Heart right ventricle (tissue), 16 donors: ENCODE measurements around the gene UNC13C. TPM values are rescaled to one million over a fixed set of nuclear protein-coding genes. Genes with fewer than 3 reads are reported as not detected.

Source experiments
- ATAC-seq, 8 donors: fragments of 200-7000 bp; cut with Tn5 transposase; one replicate each; pipeline ENCODE4 v1.9.1; 2020; ENCODE audit warnings: mild to moderate bottlenecking in 8 of 8, moderate library complexity in 8 of 8, moderate number of reproducible peaks in 1 of 8
- DNase-seq, 2 donors: peaks; one replicate each; pipeline ENCODE4 v3.0.0-alpha.2; 2020
- H3K27ac ChIP-seq, 10 donors: fragments of 200-600 bp; sonication (generic) in 2 of 10; one replicate each; pipeline versions ENCODE4 v1.5.0 to v1.8.0; 2020 to 2022; ENCODE audit warnings: mild to moderate bottlenecking in 3 of 10
- H3K27me3 ChIP-seq, 7 donors: fragments of 200-600 bp; one replicate each; pipeline ENCODE4 v1.8.0; 2021 to 2022; ENCODE audit warnings: mild to moderate bottlenecking in 2 of 7
- H3K36me3 ChIP-seq, 9 donors: fragments of 200-600 bp; sonication (generic) in 1 of 9; one replicate each; pipeline versions ENCODE4 v1.5.0 to v1.8.0; 2020 to 2022; ENCODE audit warnings: mild to moderate bottlenecking in 2 of 9
- H3K4me1 ChIP-seq, 9 donors: fragments of 200-600 bp; sonication (generic) in 1 of 9; one replicate each; pipeline versions ENCODE4 v1.5.0 to v1.8.0; 2020 to 2022; ENCODE audit warnings: mild to moderate bottlenecking in 4 of 9
- H3K4me3 ChIP-seq, 10 donors: fragments of 200-600 bp; sonication (generic) in 2 of 10; one replicate each; pipeline versions ENCODE4 v1.5.0 to v1.8.0; 2020 to 2022; ENCODE audit warnings: mild to moderate bottlenecking in 7 of 10, moderate library complexity in 2 of 10
- H3K9me3 ChIP-seq, 11 donors: fragments of 200-600 bp in 10 of 11; sonication (generic) in 2 of 11; one replicate each; pipeline versions ENCODE4 v1.5.0 to v1.8.0; 2013 to 2022; ENCODE audit warnings: mild to moderate bottlenecking in 2 of 11, control low read depth in 1 of 11, moderate library complexity in 1 of 11
- WGBS, 2 donors: extraction: QIAGEN DNeasy Blood & Tissue Kit; methylation state at CpG; one replicate each; pipeline ENCODE4 v1.1.7; 2013; ENCODE audit warnings: inconsistent platforms in 1 of 2; 5-methylcytosine and 5-hydroxymethylcytosine counted together
- intact Hi-C, 10 donors: fragments of 100-400 bp; cut with DNase I; formaldehyde crosslinking; loops; one replicate each; pipeline versions ENCODE4 v1.11.1 to v1.14.2; 2022
- polyA plus RNA-seq, 2 donors: library from polyadenylated mRNA; stranded (reverse); fragments of 200-250 nt; gene quantifications; one replicate each; pipeline ENCODE4 v1.2.3, GENCODE V29; 2013
- total RNA-seq, 10 donors: library from RNA; stranded (reverse); fragmentation: NEBNext Ultra II Directional in 3 of 10; extraction: Animal tissue kit (Norgen Biotek cat#: 25700) in 3 of 10; gene quantifications; one replicate each; pipeline versions ENCODE4 v1.2.1 to v1.2.4, GENCODE V29; 2021 to 2023
- TF ChIP-seq, protein P1 (sequence below), 9 donors: fragments of 200-600 bp; sonication (generic) in 2 of 9; IDR thresholded peaks; one replicate each; pipeline versions ENCODE4 v1.5.0 to v1.8.0; 2021 to 2022; ENCODE audit warnings: antibody characterized with exemption in 9 of 9, mild to moderate bottlenecking in 5 of 9, moderate library complexity in 1 of 9
- donor health status: Arrhythmogenic right ventricular cardiomyopathy.
- donor health status: ischemic (EF 13 %, LVEDD 7.1; RV severe dilation, severe dysfunction).
- donor health status: healthy with polysubstance abuse.
- donor health status: DM: no; HTN: yes; CAD: no.
- donor health status: DM: no; HTN: no; CAD: no.
- donor health status: ischemic (EF 25% LVEDD 6.9; RV normal size, moderate dysfunction).
- donor health status: ischemic (EF 25% LVEDD 5.7; RV mildly dilated, moderate dysfunction).
- donor health status: healthy.
- donor health status: DM: yes; HTN: yes; CAD: no.
- donor health status: Ischemic cardiomyopathy.
- donor health status: ischemic (EF 35%, LVEDD 5.7; RV mildly dilated, moderate dysfunction).
- donor health status: nonischemic (EF 11% LVEDD 7.7; RV severe dilation, severe dysfunction).
- donor health status: DM: yes; HTN: yes; CAD: no.
- donor health status: PGD.
- donor health status: ischemic (EF 29% LVEDD 5.4; RV normal size, mild dysfunction).
- donor health status: nonischemic (EF 23%, LVEDD 6.1; RV moderate dilation, normal function).

UNC13C gene
- total and polyA plus RNA-seq, 12 donors: 0.04 to 0.85 (median 0.19) TPM; not detected in 5

DNA sequence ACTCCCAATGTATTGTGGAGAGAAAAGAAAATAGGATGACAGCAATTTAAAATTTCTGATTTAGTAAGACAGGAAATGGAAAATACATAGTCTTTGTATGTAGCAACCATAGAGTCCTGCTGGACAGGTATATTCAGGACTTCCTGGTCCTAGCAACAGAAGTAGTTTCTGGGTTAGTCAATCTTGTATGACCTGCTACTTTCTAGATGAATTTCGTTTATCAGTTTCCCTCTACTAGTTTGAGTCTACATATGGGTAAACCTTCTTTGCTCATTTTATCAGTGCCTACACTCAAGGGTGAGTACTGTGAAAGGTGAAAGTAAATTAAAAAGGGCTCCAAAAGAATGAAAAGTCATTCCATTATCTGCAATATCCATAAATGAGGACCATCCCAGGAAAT, 309.8 kb downstream of the UNC13C start:
- ATAC-seq: no peak
- H3K4me3 ChIP-seq: no peak overlapping the region
- no peaks in the 10 kb centered on the region for H3K9me3 ChIP-seq
- H3K36me3 ChIP-seq: no peaks in the 10 kb centered on the region
- TF ChIP-seq, protein P1, sequence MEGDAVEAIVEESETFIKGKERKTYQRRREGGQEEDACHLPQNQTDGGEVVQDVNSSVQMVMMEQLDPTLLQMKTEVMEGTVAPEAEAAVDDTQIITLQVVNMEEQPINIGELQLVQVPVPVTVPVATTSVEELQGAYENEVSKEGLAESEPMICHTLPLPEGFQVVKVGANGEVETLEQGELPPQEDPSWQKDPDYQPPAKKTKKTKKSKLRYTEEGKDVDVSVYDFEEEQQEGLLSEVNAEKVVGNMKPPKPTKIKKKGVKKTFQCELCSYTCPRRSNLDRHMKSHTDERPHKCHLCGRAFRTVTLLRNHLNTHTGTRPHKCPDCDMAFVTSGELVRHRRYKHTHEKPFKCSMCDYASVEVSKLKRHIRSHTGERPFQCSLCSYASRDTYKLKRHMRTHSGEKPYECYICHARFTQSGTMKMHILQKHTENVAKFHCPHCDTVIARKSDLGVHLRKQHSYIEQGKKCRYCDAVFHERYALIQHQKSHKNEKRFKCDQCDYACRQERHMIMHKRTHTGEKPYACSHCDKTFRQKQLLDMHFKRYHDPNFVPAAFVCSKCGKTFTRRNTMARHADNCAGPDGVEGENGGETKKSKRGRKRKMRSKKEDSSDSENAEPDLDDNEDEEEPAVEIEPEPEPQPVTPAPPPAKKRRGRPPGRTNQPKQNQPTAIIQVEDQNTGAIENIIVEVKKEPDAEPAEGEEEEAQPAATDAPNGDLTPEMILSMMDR (IDR thresholded peaks at IDR 0.05): no peak
- no peaks in the 10 kb centered on the region for H3K27me3 ChIP-seq
- 53 to 57% methylated on average over 1 of the region's 1 CpG for WGBS, 2 donors
- H3K4me1 ChIP-seq: no peaks in the 10 kb centered on the region
- H3K27ac ChIP-seq: no peak overlapping the region
- intact Hi-C loops: no loop called here
- DNase-seq: no peak

DNA sequence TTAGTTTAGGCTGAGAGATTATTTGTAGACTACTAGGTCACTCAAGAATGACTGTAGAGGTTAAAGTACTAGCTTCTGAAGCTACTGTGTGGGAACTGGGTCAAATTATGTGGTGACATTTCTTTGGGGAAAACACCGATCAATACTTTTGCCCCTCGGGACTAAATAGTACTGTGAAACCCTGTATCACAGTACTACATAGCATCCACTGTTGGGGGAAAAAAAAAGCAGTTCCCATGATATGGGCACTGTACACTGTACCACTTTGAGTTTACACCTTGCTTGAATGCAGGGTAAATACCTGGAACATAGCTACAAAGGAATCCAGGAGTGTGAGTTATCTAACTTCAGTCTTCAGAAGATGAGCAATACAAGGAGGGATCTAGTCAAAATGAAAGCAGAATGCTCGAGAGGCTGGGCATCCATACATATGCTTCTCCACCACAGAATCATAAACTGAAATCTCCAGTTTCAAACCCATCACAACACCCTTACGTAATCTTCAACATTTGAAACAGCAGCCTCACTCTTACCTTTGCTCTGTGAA, 311.4 kb downstream of the UNC13C start:
- ATAC-seq (no peak), DNase-seq (no peak)
- intact Hi-C loops: loop anchor here in 1 of 10 donors (10.0 kb wide), 1 partner anchor 545 kb away; no protein-coding TSS in a partner anchor
- Histone ChIP-seq H3K9me3 (no peaks in the 10 kb centered on the region), H3K27me3 (no peaks in the 10 kb centered on the region), H3K27ac (no peak overlapping the region), H3K4me1 (no peaks in the 10 kb centered on the region), H3K4me3 (no peak overlapping the region), H3K36me3 (no peaks in the 10 kb centered on the region)
- TF ChIP-seq, protein P1 (IDR thresholded peaks at IDR 0.05): no peak
- WGBS, 2 donors: 80% methylated on average over 4 of the region's 4 CpGs

DNA sequence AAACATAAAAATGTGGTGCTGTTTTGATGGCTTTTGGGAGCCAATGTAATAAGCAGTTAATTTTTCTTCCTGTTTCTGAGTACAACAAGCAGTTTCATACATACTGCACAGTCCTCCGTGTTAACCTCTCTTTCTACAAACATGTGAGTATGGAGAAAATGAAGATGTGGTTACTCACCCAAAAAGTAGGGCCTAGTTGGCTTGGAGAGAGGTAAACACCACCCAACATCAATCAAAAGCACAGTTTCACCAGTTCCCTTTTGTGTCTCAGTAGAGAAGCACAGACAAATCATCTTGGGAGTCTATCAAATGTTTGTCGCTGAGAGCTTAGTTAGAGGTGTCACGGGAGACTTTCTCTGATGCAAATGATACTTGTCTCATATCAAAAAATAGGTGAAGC, 320.2 kb downstream of the UNC13C start:
- DNase-seq (no peak), ATAC-seq (no peak)
- TF ChIP-seq, protein P1 (IDR thresholded peaks at IDR 0.05): no peak
- H3K27ac ChIP-seq: no peak overlapping the region
- intact Hi-C loops: loop anchor here in 1 of 10 donors (10.0 kb wide), 1 partner anchor 536 kb away; no protein-coding TSS in a partner anchor
- peaks cover 0 to 7% (median 0%) of the 10 kb centered on the region in 11 donors for H3K9me3 ChIP-seq
- H3K4me1 ChIP-seq: no peaks in the 10 kb centered on the region
- H3K4me3 ChIP-seq: no peak overlapping the region
- no peaks in the 10 kb centered on the region for H3K36me3 ChIP-seq
- WGBS, 2 donors: 81 to 87% methylated on average over 3 of the region's 3 CpGs
- no peaks in the 10 kb centered on the region for H3K27me3 ChIP-seq

DNA sequence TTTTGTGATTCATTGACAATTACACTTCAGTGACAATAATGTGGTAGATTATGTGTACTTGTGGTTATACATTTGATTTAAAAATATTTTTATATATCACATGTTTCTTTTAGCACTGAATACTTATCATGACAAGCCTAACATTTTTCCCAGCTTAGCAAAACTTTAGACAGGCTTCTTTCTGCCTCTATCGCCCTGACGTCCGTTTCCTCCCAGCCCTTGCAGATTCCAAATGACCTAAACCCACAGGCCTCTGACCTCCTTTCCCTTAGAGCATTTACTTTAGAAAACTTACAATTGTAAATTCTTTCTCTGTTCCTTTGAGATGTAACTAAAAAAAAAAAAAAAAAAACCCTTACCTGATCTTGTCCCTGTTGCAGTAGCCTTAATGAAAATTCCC, 326.1 kb downstream of the UNC13C start:
- no peaks in the 10 kb centered on the region for H3K27me3 ChIP-seq
- ATAC-seq: no peak
- no peaks in the 10 kb centered on the region for H3K4me1 ChIP-seq
- H3K27ac ChIP-seq: no peak overlapping the region
- peaks cover 0 to 9% (median 0%) of the 10 kb centered on the region in 11 donors for H3K9me3 ChIP-seq
- H3K36me3 ChIP-seq: no peaks in the 10 kb centered on the region
- no peak for DNase-seq
- TF ChIP-seq, protein P1 (IDR thresholded peaks at IDR 0.05): no peak
- no peak overlapping the region for H3K4me3 ChIP-seq
- WGBS, 2 donors: 43 to 48% methylated on average over 3 of the region's 3 CpGs
- intact Hi-C loops: no loop called here
